OCI-LY3 (cell line): ENCODE data around the gene STYXL1.

Source experiments
- EZH2phosphoT487 ChIP-seq: fragments of 200-600 bp; shearing (Covaris generic); IDR thresholded peaks from 2 replicates; pipeline ENCODE4 v1.6.1; 2018; ENCODE audit warnings: antibody characterized with exemption, mixed run types, low read depth
- TF ChIP-seq, protein P1 (sequence below): fragments of 200-600, 300-600 bp; sonication (generic); IDR thresholded peaks from 2 replicates; pipeline ENCODE4 v1.5.1; 2014; ENCODE audit warnings: antibody characterized with exemption, low read length, low read depth

- TF ChIP-seq, protein P1, sequence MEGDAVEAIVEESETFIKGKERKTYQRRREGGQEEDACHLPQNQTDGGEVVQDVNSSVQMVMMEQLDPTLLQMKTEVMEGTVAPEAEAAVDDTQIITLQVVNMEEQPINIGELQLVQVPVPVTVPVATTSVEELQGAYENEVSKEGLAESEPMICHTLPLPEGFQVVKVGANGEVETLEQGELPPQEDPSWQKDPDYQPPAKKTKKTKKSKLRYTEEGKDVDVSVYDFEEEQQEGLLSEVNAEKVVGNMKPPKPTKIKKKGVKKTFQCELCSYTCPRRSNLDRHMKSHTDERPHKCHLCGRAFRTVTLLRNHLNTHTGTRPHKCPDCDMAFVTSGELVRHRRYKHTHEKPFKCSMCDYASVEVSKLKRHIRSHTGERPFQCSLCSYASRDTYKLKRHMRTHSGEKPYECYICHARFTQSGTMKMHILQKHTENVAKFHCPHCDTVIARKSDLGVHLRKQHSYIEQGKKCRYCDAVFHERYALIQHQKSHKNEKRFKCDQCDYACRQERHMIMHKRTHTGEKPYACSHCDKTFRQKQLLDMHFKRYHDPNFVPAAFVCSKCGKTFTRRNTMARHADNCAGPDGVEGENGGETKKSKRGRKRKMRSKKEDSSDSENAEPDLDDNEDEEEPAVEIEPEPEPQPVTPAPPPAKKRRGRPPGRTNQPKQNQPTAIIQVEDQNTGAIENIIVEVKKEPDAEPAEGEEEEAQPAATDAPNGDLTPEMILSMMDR: no peak
- no peak for TF ChIP-seq EZH2phosphoT487
These were observed 61.5 kb downstream of the STYXL1 start for GRCh38 chr7:75986147-75986781.
